Mucosa of descending colon (tissue), 3 donors: ENCODE measurements around the gene LAYN. TPM values are rescaled to one million over a fixed set of nuclear protein-coding genes. Genes with fewer than 3 reads are reported as not detected.

ENCODE experiments used
- ATAC-seq: fragments of 200-7000 bp; cut with Tn5 transposase; one replicate; pipeline ENCODE4 v1.9.1; 2020; ENCODE audit warnings: mild to moderate bottlenecking, moderate library complexity
- DNase-seq, 3 donors: peaks; one replicate each; pipeline ENCODE4 v3.0.0-alpha.2; 2020
- H3K36me3 ChIP-seq: fragments of 200-600 bp; one replicate; pipeline ENCODE4 v1.8.0; 2021; ENCODE audit warnings: low read depth, mild to moderate bottlenecking
- H3K4me1 ChIP-seq: fragments of 200-600 bp; one replicate; pipeline ENCODE4 v1.8.0; 2021; ENCODE audit warnings: low read depth, mild to moderate bottlenecking
- H3K4me3 ChIP-seq: fragments of 200-600 bp; one replicate; pipeline ENCODE4 v1.8.0; 2021; ENCODE audit warnings: mild to moderate bottlenecking
- H3K9me3 ChIP-seq: fragments of 200-600 bp; one replicate; pipeline ENCODE4 v1.8.0; 2021; ENCODE audit warnings: mild to moderate bottlenecking
- intact Hi-C, 2 donors: fragments of 100-400 bp; cut with DNase I in 1 of 2; cut with micrococcal nuclease in 1 of 2; formaldehyde crosslinking; loops; one replicate each; pipeline versions ENCODE4 v1.11.0 to v1.11.1; 2022; cut with DNase I, micrococcal nuclease
- total RNA-seq, 3 donors: library from RNA; stranded (reverse); fragmentation: NEBNext Ultra II Directional in 2 of 3; extraction: Animal tissue kit (Norgen Biotek cat#: 25700) in 2 of 3; gene quantifications; one replicate each; pipeline versions ENCODE4 v1.2.1 to v1.2.4, GENCODE V29; 2021 to 2023
- TF ChIP-seq, protein P1 (sequence below): fragments of 200-600 bp; IDR thresholded peaks from one replicate; pipeline ENCODE4 v1.8.0; 2022; ENCODE audit warnings: antibody characterized with exemption, mild to moderate bottlenecking
- donor health status: DM: no; HTN: no; CAD: no; lungs with moderate emphysema.
- donor health status: DM: no; HTN: no; CAD: no.
- donor health status: DM: no; HTN: yes; CAD: no.

LAYN gene
- total RNA-seq, 3 donors from 2014 or later: 0.90 to 22.9 (median 2.7) TPM

GRCh38 chr11:111571829-111572501 lies 31.4 kb downstream of the LAYN start:
- H3K36me3 ChIP-seq: no peaks in the 10 kb centered on the region
- intact Hi-C loops: no loop called here
- no peak overlapping the region for H3K4me3 ChIP-seq
- no peaks in the 10 kb centered on the region for H3K4me1 ChIP-seq
- TF ChIP-seq, protein P1, sequence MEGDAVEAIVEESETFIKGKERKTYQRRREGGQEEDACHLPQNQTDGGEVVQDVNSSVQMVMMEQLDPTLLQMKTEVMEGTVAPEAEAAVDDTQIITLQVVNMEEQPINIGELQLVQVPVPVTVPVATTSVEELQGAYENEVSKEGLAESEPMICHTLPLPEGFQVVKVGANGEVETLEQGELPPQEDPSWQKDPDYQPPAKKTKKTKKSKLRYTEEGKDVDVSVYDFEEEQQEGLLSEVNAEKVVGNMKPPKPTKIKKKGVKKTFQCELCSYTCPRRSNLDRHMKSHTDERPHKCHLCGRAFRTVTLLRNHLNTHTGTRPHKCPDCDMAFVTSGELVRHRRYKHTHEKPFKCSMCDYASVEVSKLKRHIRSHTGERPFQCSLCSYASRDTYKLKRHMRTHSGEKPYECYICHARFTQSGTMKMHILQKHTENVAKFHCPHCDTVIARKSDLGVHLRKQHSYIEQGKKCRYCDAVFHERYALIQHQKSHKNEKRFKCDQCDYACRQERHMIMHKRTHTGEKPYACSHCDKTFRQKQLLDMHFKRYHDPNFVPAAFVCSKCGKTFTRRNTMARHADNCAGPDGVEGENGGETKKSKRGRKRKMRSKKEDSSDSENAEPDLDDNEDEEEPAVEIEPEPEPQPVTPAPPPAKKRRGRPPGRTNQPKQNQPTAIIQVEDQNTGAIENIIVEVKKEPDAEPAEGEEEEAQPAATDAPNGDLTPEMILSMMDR: no peak
- DNase-seq (no peak), ATAC-seq (peak; percentile 32)
- H3K9me3 ChIP-seq: no peaks in the 10 kb centered on the region

- DNase-seq (no peak), ATAC-seq (no peak)
- H3K9me3 ChIP-seq: no peaks in the 10 kb centered on the region
- TF ChIP-seq, protein P1: no peak
- intact Hi-C loops: no loop called here
- H3K4me3 ChIP-seq: no peak overlapping the region
- H3K36me3 ChIP-seq: no peaks in the 10 kb centered on the region
- no peaks in the 10 kb centered on the region for H3K4me1 ChIP-seq
Observed at GRCh38 chr11:111572581-111572980, 32.1 kb downstream of the LAYN start.

- no peaks in the 10 kb centered on the region for H3K36me3 ChIP-seq
- H3K4me3 ChIP-seq: no peak overlapping the region
- H3K4me1 ChIP-seq: no peaks in the 10 kb centered on the region
- ATAC-seq: no peak
- TF ChIP-seq, protein P1: no peak
- DNase-seq: no peak
- H3K9me3 ChIP-seq: no peaks in the 10 kb centered on the region
- intact Hi-C loops: no loop called here
Observed at GRCh38 chr11:111573821-111574249, 33.3 kb downstream of the LAYN start.

- no peaks in the 10 kb centered on the region for H3K4me1 ChIP-seq
- no peak for ATAC-seq
- H3K4me3 ChIP-seq: no peak overlapping the region
- TF ChIP-seq, protein P1: no peak
- DNase-seq: no peak
- no peaks in the 10 kb centered on the region for H3K9me3 ChIP-seq
- no peaks in the 10 kb centered on the region for H3K36me3 ChIP-seq
- intact Hi-C loops: no loop called here
Observed at GRCh38 chr11:111574373-111575225, 34.1 kb downstream of the LAYN start.

DNA sequence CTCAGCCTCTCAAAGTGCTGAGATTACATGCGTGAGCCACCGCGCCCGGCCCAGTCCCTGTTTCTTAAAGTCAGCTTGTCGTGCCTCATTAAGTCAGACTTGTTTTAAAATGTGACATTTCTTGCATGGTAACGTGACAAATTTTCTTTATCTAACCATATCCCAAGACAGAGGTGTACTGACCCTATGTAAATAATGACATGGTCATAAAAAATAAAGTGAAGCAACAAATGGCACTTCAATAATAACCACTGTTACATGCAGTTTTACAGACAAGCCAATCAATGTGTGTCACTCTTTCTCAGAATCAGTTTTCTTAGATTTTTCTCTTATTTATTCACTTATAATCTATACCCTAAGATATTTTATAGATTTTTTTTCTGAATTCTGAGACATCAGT lies 35.2 kb downstream of the LAYN start:
- TF ChIP-seq, protein P1: no peak
- H3K4me1 ChIP-seq: no peaks in the 10 kb centered on the region
- ATAC-seq: no peak
- intact Hi-C loops: no loop called here
- no peak overlapping the region for H3K4me3 ChIP-seq
- DNase-seq: no peak
- H3K9me3 ChIP-seq: no peaks in the 10 kb centered on the region
- no peaks in the 10 kb centered on the region for H3K36me3 ChIP-seq
